NCI-H2107 (cell line): ENCODE measurements around the gene MYO15B.

Source experiments
- DNase-seq: peaks from one replicate; lab custom pipeline; 2025; lab: John Stamatoyannopoulos, UW

MYO15B gene

GRCh38 chr17:75639327-75639726, 51.7 kb downstream of the MYO15B start:
- no peak for DNase-seq

GRCh38 chr17:75639771-75640555, 52.4 kb downstream of the MYO15B start:
- no peak for DNase-seq

GRCh38 chr17:75640556-75641119, 53.0 kb downstream of the MYO15B start:
- DNase-seq: no peak

DNA sequence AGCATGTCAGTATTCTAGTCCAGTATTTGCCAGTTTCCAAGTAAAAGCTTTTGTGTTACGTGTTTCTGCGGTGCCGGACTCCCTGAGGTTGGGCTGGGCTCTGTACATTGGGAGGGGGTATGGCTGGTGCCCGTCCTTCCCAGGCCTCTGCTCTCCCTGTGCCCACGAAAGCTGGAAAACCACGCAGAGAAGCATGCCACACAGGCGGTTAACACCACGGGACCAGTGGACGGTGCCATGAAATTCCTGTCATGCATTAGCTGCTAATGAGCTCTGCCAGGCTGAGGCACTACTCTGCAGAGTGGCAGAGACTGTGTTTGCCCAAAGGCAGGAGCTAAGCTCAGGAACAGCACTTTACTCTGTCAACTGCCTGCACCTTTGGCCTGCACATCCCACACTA, 53.7 kb downstream of the MYO15B start:
- DNase-seq: no peak

- no peak for DNase-seq
Observed at GRCh38 chr17:75642182-75642783, 54.7 kb downstream of the MYO15B start.

DNA sequence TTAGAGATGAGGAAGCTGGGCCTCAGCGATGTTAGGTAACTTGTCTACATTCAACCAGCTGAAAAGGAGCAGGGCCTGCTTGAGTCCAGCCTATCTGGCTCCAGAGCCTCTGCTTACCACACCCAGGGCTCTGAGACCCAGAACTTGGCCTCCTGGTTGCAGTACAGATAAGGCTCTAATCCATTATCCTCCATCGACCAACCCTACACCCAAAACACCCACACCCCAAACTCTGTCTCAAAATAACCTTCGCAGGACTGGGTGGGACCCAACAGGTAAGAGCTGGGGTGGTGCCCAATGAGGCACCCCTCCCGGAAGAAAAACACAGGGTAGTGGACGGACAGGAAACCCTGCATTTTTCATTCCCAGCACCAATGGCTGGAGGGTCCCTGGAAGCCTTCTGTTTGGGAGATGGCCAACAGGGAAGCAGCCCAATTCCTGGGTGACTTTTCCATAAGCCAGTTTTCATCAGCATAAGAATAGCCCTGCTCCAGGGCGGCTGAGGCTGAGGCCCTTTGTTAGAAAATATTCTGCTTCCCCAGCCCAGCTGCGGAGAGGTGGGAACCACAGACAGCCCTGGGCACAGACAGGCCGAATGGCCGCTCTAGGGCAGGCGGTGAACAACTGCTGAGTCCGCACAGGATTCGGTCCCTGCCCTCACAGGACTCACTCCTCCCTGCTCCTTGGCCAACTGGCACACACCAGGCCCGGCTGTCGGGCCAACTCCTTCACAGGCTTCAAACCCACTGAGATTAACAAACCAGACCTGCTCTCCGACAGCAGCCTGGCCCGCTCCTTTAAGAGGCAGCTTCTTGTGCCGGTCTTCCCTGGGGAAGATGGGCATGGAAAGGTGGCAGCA, 55.4 kb downstream of the MYO15B start:
- no peak for DNase-seq

DNA sequence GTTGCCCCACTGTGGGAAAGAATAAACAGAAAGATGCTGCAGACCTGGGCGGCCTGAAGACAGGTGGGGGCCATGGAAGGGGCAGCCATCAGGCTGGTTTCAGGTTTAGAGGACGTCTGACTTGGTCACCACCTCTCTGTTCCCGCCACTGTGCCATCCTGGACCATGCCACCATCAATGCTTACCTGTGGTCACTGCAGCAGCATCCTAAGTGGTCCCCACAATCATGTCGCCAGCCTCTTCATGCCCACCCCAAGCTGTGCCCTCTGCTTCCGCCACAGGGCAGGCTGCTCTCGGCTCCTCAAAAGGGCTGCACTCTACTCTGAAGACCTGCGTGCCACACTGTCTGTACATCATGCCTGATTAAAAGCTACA, 56.0 kb downstream of the MYO15B start:
- no peak for DNase-seq

- DNase-seq: no peak
Observed at GRCh38 chr17:75645501-75645888, 57.9 kb downstream of the MYO15B start.

GRCh38 chr17:75645889-75646637, 58.5 kb downstream of the MYO15B start:
- DNase-seq: no peak

- no peak for DNase-seq
Observed at GRCh38 chr17:75646638-75646992, 59.0 kb downstream of the MYO15B start.

DNA sequence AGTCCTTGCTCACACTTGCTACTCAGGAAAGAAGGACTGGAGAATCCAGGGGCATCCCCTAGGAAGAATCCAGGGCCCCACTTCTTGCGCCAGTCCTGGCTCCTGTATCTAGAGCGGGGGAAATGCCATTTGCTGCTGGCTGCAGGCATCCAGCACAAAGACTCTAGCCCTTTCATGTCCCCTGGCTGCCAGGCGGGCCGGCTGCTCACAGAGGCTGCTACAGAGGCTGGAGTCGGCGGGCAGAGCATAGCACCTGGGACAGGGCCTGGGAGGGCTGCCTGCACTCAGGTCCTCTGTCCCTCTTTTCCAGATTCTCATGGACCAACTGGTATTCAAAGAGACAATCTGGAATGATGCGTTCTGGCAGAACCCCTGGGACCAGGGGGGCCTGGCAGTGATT, 59.5 kb downstream of the MYO15B start:
- no peak for DNase-seq

- no peak for DNase-seq
Observed at GRCh38 chr17:75647921-75648320, 60.3 kb downstream of the MYO15B start.

DNA sequence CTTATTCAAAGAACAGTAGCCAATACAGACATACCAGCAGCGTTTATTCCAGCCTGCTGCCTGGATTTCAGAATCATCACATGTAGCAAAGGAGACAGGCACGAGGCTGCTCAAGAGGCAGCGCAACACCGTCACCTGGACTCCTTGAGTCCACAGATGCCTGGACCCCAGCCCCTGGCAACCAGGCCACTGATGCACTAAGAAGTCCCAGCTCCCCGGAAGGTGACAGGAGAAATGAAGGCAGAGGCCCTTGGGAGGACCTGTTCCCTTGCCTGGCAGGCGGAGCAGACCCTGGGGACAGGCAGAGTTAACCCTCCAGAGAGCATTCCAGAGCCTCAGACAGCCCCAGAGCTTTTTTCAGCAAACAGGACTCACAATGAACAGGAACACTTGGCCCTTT, 62.1 kb downstream of the MYO15B start:
- no peak for DNase-seq

DNA sequence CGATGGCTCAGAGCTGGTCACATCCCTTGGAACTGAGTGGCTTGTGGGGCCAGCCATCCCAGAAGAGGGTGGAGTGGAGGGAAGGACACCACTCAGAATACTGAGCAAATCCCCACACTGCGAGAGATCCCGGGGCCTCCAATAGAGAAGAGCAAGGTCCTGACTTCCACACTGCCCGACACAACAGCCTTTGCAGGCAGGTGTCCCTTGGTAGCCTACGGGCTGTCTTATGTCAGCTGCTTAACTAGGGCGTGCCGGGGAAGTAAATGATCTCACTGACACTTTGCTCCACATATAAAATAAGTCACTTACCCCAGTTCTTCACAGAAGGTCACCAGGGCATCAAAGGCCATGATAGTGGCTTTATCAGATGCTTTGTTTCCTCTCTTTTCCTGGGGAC, 63.3 kb downstream of the MYO15B start:
- DNase-seq: no peak

- DNase-seq: no peak
Observed at GRCh38 chr17:75652341-75652740, 64.7 kb downstream of the MYO15B start.

GRCh38 chr17:75652934-75653549, 65.4 kb downstream of the MYO15B start:
- no peak for DNase-seq

DNA sequence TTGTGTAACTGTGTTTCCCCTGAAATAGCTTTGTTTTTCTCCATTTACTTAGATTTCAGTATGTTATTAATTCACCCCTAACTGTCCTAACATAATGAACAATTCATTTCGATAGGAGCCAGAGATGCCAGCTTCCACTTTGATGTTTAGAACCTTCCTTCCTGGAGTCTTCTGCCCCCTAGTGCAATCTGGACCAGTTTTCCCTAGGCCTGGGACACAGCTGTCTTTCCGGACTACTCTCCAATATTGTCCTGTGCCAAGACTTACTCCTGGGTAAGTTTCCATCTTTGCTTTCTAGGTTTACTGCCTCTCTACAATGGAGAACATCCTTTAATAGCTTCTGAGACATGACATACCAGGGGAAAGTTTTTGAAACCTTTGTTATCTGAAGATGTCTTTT, 66.6 kb downstream of the MYO15B start:
- DNase-seq: no peak

DNA sequence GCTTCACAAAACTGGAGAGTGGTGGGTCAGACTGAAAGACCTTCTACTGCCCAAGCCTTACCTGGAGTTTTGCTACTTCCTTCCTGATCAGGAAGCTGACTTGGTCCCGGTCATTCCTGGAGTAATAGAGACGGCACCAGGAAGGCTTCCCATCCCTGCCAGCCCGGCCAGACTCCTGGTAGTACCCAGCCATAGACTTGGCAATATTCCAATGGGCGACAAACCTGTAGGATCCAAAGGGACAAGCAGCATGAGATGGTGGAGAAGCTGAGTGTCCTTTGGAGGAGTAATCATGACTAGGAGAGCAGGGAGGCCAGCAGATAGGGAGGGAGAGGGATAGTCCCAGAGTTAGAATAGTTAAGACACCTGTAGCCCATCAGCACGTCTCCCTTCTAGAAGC, 70.6 kb downstream of the MYO15B start:
- no peak for DNase-seq

DNA sequence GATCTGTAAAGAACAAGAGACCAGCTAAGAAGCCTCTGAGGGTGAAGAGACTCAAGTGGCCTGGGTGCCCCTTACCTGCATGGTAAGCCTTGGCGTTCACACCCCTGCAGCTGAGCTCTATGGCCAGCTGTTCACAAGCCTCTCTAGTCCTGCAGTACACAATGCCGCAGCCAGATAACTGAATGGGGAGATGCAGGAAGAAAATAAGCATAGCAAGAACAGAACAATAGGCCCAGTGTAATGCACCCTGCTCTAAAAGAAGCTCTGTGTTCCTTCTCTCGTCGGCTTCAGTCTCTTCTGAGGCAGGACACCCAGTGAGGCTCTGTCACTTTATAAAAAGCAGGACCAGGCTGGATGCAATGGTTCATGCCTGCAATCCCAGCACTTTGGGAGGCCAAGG, 73.9 kb downstream of the MYO15B start:
- no peak for DNase-seq

DNA sequence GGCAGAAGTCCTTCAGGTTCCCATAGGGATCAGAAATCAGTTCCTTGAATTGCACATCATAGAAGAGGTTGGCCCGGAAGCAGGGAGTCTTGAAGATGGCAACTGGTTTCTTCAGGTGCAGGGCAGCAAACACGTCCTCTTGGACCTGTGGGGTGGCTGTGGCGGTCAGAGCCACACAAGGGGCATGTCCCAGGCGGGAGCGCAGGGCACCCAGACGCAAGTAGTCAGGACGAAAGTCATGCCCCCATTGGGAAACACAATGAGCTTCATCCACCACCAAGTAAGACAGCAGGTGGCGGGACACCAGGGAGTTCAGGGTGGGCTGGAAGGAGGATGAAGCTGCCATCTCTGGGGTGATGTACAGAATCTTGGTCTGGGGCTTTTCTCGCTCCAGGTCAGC, 74.9 kb downstream of the MYO15B start:
- no peak for DNase-seq

DNA sequence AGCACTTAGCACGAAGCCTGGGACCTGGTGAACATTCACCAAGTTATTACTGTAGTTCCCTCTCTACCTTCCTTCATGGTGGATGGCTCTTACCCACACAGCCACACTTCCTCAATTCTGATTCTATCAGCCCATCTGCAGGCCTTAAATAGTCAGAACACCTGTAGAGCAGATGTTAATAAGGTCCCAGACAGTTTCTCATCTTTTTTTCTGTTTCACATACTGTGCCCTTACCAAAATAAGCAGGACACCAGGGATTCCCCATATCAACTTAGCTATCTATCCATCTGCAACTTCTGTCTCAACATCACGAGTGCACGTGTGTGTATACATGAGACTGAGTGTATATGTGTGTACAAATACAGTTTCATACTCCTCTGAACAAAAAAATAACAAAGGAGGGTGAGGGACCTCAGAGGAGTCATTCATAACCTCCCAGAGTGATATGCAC, 76.5 kb downstream of the MYO15B start:
- DNase-seq: no peak

DNA sequence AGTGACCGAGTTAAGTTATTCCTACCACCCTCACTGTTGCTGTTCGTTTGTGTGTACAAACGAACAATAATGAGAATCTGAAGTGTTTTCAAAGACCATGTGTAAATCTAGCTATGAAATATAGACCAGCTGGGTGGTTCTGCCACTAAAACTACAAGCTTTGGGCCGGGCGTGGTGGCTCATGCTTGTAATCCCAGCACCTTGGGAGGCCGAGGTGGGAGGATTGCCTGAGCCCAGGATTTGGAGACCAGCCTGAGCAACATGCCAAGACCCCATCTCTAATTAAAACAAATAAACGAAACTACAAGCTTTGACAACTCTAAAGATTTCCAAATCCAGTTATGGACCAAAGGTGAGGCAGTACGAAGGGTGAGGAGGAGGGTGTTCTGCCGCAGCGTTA, 78.4 kb downstream of the MYO15B start:
- no peak for DNase-seq
